ENCODE data around the gene ADGRV1.

ADGRV1 gene

GRCh38 chr5:90830058-90830457, 271.5 kb downstream of the ADGRV1 start:
- H3K27ac ChIP-seq (ENCODE audit: extremely low read depth, low read depth, low read length), result peak overlapping the region; percentile 49
- CTCF ChIA-PET, result no interaction called here
- H3K4me1 ChIP-seq (ENCODE audit: control insufficient read depth, insufficient read depth, low read length), result peaks cover 7% of the 10 kb centered on the region
- POLR2A ChIA-PET, result no interaction called here
- no peaks in the 10 kb centered on the region for H3K9me3 ChIP-seq (ENCODE audit: control insufficient read depth, insufficient read depth, low read depth, low read length)
- no peaks in the 10 kb centered on the region; a peak in 1 of 3 replicates for H3K36me3 ChIP-seq (ENCODE audit: control insufficient read depth in 2 of 2, insufficient read depth in 1 of 2, low read length in 2 of 2)
- H3K4me3 ChIP-seq (ENCODE audit: low read depth, low read length), result no peak overlapping the region
- TF ChIP-seq ZBTB8A (tag by site-specific recombination; IDR thresholded peaks at IDR 0.05), result peak; percentile 31; the same call in 1 of the 2 replicates
- TF ChIP-seq PRDM1 (tag by site-specific recombination; IDR thresholded peaks at IDR 0.05), result no peak
- no peak for TF ChIP-seq RBAK (tag by site-specific recombination; IDR thresholded peaks at IDR 0.05)
- no peak for TF ChIP-seq ZBTB48 (tag by site-specific recombination; IDR thresholded peaks at IDR 0.05)
- TF ChIP-seq ZNF513 (tag by site-specific recombination; IDR thresholded peaks at IDR 0.05), result peak; percentile 54; the same call in 1 of the 2 replicates
- peak; percentile 24 for TF ChIP-seq ZIC2 (tag by site-specific recombination; IDR thresholded peaks at IDR 0.05)
- peak; percentile 65 for TF ChIP-seq ZEB2 (tag by site-specific recombination; IDR thresholded peaks at IDR 0.05)
- peak; percentile 65; the same call in 1 of the 2 replicates for TF ChIP-seq KLF7 (tag by site-specific recombination; IDR thresholded peaks at IDR 0.05; ENCODE audit: borderline replicate concordance)
- peak; percentile 90 for TF ChIP-seq ZXDB (tag by site-specific recombination; IDR thresholded peaks at IDR 0.05)
- no peak for TF ChIP-seq PRDM10 (tag by site-specific recombination; IDR thresholded peaks at IDR 0.05)
- peak; percentile 95 for TF ChIP-seq PRDM4 (tag by site-specific recombination; IDR thresholded peaks at IDR 0.05)
- TF ChIP-seq WT1 (tag by site-specific recombination; IDR thresholded peaks at IDR 0.05), result peak; percentile 85
- peak; percentile 87 for TF ChIP-seq OSR2 (tag by site-specific recombination; IDR thresholded peaks at IDR 0.05)
- TF ChIP-seq, protein P1, sequence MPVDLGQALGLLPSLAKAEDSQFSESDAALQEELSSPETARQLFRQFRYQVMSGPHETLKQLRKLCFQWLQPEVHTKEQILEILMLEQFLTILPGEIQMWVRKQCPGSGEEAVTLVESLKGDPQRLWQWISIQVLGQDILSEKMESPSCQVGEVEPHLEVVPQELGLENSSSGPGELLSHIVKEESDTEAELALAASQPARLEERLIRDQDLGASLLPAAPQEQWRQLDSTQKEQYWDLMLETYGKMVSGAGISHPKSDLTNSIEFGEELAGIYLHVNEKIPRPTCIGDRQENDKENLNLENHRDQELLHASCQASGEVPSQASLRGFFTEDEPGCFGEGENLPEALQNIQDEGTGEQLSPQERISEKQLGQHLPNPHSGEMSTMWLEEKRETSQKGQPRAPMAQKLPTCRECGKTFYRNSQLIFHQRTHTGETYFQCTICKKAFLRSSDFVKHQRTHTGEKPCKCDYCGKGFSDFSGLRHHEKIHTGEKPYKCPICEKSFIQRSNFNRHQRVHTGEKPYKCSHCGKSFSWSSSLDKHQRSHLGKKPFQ (tag by site-specific recombination; IDR thresholded peaks at IDR 0.05), result peak; percentile 68
- no peak for TF ChIP-seq PRDM2 (tag by site-specific recombination; IDR thresholded peaks at IDR 0.05; ENCODE audit: borderline replicate concordance)
- peak; percentile 98 for TF ChIP-seq PRDM6 (tag by site-specific recombination; IDR thresholded peaks at IDR 0.05)
- 0 out of 2 replicates have a peak, but pooled peaks have one; percentile 9 for TF ChIP-seq TSHZ1 (tag by site-specific recombination; IDR thresholded peaks at IDR 0.05; ENCODE audit: borderline replicate concordance)
